ENCODE results near the gene ELL. TPM values are rescaled to one million over a fixed set of nuclear protein-coding genes. Genes with fewer than 3 reads are reported as not detected.

The ELL gene
- total and polyA plus RNA-seq, 9 of the 15 experiments (the other 6 are each of a cell fraction or from before 2014, with no cell fraction given), result 0.24 to 22.5 (median 4.1) TPM

GRCh38 chr19:18558202-18558555, 36.3 kb upstream of the ELL start:
- TSS peak; percentile 66 for BruUV-seq (replicated peaks)
- ATAC-seq, result peak; percentile 25
- H3K4me3 ChIP-seq, result peak overlapping the region; percentile 77
- no peaks in the 10 kb centered on the region for H3K9me3 ChIP-seq (replicated peaks; ENCODE audit: control insufficient read depth, insufficient read depth, low read depth, low read length)
- no peak for DNase-seq (ENCODE audit: extremely low read depth in 1 of 4, low spot score in 3 of 4)
- H3K4me2 ChIP-seq (ENCODE audit: insufficient read depth, low read length), result peak overlapping the region; percentile 96
- FAIRE-seq, result no peak
- no peaks in the 10 kb centered on the region for H3K27me3 ChIP-seq (ENCODE audit: control insufficient read depth in 2 of 2, insufficient read depth in 2 of 2, low read length in 2 of 2)
- peak overlapping the region; percentile 78 to 97 for H3K9ac ChIP-seq (ENCODE audit: insufficient read depth in 1 of 2, low read depth in 2 of 2, low read length in 2 of 2)
- peaks cover 33% of the 10 kb centered on the region; the same call in 2 of the 3 replicates for H3K36me3 ChIP-seq (ENCODE audit: control insufficient read depth, insufficient read depth, low read length)
- peaks cover 44% of the 10 kb centered on the region for H3K79me2 ChIP-seq (ENCODE audit: control insufficient read depth, insufficient read depth, low read length)
- WGBS (ENCODE audit: insufficient coverage, low coverage, missing lambda C conversion rate), result 2% methylated on average over 11 of the region's 11 CpGs
- H2AFZ ChIP-seq (ENCODE audit: low read depth, low read length), result peak overlapping the region; percentile 73; the same call in 1 of the 2 replicates
- H3K9me1 ChIP-seq (ENCODE audit: control insufficient read depth, insufficient read depth, low read length), result no peaks in the 10 kb centered on the region
- CTCF ChIA-PET (ENCODE audit: low intra/inter-chr PET ratio), result no interaction called here
- in situ Hi-C loops (cut with MboI), result no loop called here
- no peaks in the 10 kb centered on the region for H4K20me1 ChIP-seq (replicated peaks; ENCODE audit: control insufficient read depth, insufficient read depth, low read length)
- H3K27ac ChIP-seq (ENCODE audit: extremely low read depth, low read depth, low read length), result peak overlapping the region; percentile 81
- intact Hi-C loops (cut with micrococcal nuclease), result loop anchor here (5.0 kb wide), 1 partner anchor 36 kb away; the partner anchor contains the start of gene ELL
- POLR2A ChIA-PET, result interaction anchor here (0.7 to 4.7 kb wide), 10 partner anchors 12 to 73 kb away, joined by 3 to 49 read pairs (median 7); partner anchors contain the start of genes FKBP8, REX1BD and UBA52
- peaks cover 8 to 22% of the 10 kb centered on the region in 2 experiments; a peak in 4 of 5 replicates for H3K4me1 ChIP-seq (replicated peaks in 1 of 2; ENCODE audit: control insufficient read depth in 2 of 2, insufficient read depth in 2 of 2, low read length in 2 of 2)
- no peak for TF ChIP-seq MED1 (CRISPR knock-in tag; IDR thresholded peaks at IDR 0.05; ENCODE audit: borderline replicate concordance)
- TF ChIP-seq IFI16 (CRISPR knock-in tag; IDR thresholded peaks at IDR 0.05), result no peak
- TF ChIP-seq REST (IDR thresholded peaks at IDR 0.05; ENCODE audit: borderline replicate concordance), result no peak
- no peak for TF ChIP-seq REST (CRISPR knock-in tag; IDR thresholded peaks at IDR 0.05; ENCODE audit: low read depth)
- no peak for TF ChIP-seq COPS2 (conservative IDR thresholded peaks at IDR 0.05)
- TF ChIP-seq BRF2 (IDR thresholded peaks at IDR 0.05; ENCODE audit: borderline replicate concordance, insufficient read depth, insufficient read length), result no peak
- TF ChIP-seq ZNF445 (CRISPR knock-in tag; IDR thresholded peaks at IDR 0.05; ENCODE audit: low read depth), result no peak
- no peak for TF ChIP-seq PHF20 (IDR thresholded peaks at IDR 0.05; ENCODE audit: partially characterized antibody)
- 0 out of 2 replicates have a peak, but pooled peaks have one; percentile 16 for TF ChIP-seq SMARCE1 (IDR thresholded peaks at IDR 0.05)
